ENCODE data around the gene KIF3A.

The KIF3A gene

DNA sequence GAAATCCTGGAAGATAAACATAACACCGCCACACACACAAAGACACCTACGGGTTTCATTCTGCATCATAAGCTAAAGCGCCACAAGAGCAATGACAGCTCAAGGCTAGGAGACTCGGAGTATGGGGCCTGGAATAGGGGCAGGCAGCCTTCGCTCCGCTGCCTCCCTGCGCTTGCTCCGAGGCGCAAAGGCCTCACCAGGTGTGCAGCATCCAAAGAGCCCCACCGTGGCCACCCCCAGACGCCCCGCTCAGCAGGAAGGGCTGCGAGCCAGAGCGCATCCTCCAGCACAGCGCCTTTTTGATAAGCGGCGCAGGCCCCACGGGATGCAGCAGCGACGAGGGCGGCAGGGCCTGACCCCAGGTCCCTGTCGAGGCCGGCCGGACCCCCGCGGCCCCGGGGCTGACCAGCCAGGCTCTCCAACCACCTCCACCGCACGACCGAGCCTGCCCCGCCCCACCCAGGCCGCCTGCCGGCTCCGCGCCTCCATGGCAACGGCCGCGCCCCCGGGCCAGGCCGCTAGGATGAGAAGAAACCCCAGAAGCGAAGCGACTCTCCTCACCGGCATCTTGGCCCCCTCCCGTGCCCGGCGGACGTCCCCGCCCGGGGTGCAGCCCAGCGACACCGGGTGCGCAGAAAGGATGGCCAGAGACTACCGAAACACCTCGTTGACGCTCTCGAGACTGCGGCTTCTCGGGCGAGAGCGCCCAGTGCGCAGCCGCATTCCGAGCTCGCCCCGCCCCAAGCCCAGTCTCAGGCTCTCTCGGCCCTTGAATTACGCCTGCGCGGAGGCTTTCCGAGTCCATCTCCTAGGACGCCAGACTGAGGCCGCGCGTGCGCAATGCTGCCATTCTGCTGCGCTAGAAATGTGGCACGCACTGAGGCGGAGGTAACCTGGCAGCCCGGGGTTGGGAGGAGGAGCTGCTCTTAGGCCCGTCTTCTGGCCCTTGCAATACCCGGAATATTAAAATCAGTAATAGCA lies at the start of gene KIF3A:
Gene KIF3A, minus strand, starts transcription at position 694 of the 981 bp plus-strand sequence. Its CDS starts 127 bp downstream, at position 567.
- peak; percentile 97 for DNase-seq

DNA sequence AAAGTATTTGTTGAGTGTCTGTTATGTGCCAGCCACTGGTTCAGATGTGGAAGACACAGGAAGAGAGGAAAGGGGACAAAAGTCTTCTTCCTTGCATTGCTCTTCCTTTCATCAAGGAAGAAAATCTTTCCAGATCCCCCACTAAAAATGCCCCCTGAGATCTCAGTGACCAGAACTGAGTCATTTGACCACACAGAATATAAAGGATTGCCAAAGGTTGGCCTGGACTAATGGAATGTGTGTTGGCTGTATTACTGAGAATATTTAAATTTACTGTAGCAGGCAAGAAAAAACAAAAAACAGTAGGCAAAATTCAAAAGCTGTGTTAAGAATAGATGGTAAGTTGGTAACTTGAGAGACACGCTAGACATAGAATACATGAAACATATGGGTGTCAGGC lies 49.7 kb upstream of the KIF3A start:
- no peak for DNase-seq

DNA sequence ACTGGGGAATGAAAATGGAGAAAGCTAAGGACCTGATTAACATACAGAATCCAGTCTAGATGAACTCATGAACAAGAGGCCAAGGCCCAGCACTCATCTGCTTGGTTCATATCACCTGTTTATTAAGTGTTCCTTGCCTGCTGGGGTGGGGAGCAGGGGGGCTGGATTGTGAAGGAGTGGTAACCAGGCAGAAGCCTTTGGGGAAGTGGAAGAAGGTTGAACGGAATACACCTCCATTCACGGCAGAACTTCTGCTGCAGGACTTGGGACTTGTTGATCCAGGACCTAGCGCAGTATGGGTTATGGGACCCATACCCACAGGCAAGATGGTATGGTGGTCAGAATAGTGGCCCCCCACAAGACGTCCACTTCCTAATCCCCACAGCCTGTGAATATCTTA lies 48.5 kb upstream of the KIF3A start:
- no peak for DNase-seq

DNA sequence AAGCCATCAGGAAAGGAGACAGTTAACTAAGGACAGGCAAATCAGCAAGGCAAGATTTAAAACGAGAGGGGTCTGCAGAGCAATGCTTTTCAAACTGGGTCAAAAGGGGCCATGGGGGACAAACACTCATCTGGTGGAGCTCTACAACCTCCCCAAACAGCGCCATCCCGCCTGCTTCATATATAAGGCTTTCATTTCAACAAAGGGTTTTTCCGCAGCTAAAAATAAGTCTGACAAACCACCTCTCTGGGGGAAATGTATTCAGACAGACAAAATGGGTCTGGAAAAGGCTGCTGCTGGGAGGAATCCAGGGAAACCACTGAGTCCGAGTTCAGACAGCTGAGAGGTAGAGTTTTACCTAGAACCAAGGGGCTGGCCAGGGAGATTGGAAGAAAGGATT lies 48.0 kb upstream of the KIF3A start:
- no peak for DNase-seq

DNA sequence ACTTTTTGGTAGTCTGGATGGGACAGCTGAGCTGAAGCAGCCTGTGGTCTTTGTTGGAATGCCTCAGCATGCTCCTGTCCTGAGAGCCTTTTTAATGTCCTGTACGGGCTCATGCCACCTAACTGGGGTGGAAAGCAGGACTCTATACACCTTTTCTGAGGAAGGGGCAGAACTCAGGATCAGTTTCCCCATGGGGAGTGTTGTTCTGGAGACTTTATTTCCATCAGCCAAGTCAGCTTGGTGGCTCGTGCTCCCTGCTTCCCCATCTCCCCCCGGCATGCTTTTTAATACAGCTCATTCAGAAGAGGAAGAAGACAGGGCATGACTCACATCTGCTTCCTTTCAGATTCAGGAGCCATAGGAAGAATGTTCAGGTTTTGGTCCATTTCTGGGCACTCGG lies 44.8 kb upstream of the KIF3A start:
- DNase-seq: no peak

DNA sequence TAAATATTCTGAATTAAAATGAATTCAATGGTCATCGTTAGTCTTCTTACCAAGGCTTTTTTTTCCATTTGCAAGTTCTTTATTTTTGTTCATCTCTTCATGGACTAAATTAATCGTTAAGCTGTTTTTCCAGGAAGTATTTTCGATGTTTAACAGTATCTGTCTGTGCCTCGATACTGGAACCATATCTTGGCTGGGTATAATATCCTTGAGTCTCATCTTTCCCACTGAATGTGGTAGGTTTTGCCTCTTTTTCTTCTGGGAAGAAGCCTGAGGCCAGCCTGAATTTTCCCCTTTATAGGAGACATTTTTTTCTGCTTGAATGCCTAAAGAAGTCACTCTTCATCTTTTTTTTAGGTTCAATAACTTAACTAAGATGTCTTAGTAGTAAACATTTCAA lies 43.7 kb upstream of the KIF3A start:
- DNase-seq: no peak

DNA sequence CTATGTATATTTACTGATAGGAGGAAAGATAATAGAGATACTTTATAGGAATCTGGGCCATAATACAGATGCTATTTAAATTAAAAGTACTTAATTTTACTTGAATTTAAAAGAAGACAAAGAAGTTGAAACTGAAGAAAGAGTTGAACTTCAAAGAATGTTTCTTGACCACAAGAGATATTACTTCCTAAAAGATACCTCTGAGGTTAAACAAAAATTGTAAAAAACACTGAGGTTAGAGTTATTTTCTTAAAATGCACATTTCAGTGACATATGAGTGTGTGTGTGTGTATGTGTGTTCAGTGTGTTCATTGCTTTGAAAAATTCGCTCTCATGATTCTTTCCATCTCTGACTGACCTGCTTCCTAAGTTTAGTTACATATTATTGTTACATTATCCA lies 43.2 kb upstream of the KIF3A start:
- DNase-seq: no peak

DNA sequence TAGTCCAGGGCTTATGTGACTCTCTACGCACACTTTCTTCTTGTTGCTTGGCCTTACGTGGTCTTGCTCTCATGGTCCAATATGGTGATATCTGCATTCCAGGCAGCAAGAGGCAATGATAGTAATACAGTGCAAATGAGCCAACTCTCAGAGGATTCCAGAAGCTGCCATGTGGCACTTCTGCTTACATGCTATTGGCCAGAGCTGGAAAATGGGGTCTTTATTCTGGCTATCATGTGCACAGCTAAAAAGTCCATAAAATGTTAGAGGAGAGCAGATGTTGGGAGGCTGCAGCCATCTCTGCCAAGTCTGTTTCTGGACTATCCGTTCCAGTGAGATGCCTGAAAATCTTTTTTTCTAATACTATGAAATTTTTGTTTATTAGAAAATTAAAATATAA lies 42.6 kb upstream of the KIF3A start:
- DNase-seq: no peak

DNA sequence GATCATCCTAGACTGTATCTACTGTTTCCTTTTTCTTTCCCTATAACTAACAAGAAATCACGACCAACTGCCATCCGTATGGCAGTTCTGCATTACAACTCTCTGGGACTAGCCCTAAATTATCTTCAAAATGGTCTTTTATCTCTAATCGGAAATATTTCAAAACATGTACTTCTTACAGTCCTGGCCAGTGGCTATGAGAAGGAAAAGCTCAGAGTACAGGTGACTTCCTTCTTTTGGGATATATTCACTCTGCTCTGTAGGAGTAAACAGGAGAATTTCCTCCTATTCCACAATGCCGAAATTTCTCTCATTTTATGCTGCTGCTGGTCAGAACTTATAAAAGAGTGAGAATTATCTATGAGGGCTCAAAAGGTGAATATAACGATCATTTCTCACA lies 41.5 kb upstream of the KIF3A start:
- no peak for DNase-seq

DNA sequence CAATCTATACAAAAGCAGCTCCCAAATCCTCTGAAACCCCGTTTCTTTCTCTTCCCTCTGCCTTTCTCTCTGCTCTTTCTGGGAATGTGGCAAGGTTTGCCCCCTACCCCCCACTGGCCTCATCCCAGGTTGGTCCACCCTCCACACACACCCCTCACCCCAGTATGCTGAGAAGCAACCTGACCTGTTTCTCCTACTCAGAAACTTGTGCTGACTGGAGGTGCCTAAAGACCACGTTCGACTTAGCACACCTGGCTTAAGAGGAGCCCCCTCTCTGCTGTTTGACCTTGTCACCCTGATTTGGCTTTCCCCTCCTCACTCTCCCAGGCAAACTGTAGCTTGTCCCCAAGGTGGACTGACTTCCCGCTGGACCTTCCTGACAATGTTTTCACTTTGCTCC lies 40.8 kb upstream of the KIF3A start:
- DNase-seq: no peak

DNA sequence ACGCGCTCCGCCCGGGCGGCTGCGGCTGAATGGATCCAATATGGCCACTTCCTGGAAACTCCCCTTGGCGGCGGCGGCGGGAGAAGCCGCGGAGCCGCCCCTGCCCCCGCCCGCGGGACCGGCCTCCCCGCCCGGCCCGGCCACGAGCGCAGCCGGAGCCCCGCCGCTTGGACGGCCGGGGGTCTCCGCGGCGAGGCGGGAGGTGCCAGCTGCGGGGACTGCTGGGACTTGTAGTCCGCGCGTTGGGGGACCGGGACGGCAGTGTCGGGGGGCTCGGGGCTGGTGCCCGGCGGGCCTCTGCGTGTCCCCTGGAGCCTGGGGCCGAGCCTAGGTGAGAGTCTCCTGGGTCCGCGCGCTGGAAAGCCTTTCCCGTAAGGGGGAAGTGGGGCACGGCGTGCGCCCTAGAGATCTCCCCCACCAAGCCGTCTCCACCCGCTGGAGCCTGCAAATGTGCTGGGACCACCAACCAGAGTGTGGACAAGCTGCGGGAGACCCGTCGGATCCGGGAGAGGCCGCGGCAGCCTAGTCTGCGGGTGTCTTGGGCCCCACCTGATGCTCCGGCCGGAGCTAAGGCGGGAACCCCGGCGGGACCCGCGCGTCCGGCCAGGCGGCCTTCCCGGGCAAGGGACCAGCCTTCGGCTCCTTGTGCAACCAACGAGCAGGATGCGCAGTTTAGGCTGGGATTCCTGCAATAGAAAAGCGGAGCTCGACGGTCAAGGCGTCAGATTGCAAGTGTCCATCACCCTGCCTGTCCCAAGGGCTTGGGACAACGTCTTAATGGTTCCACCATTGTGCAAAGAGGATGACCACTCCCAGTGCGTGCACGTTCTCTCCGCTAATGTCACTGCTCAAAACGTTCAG lies 40.1 kb upstream of the KIF3A start, which contains the start of gene SEPTIN8:
Gene SEPTIN8, minus strand, starts transcription at position 31 of the 861 bp plus-strand sequence. CDS start 102 bp downstream, outside the sequence.
- peak; percentile 22 for DNase-seq

DNA sequence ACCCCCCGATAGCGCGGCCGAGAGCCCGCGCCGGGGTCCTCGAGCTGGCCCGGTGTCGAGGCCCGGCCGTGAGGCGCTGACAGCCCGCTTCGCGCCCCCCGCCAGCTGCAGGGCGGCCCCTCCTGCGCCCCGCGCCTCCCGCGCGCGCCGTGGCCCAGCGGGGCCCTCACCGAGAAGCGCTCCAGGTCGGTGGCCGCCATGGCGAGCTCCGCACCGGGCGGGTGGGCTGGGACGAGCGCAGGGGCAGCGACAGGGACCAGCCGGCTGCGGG lies 39.5 kb upstream of the KIF3A start:
- no peak for DNase-seq

DNA sequence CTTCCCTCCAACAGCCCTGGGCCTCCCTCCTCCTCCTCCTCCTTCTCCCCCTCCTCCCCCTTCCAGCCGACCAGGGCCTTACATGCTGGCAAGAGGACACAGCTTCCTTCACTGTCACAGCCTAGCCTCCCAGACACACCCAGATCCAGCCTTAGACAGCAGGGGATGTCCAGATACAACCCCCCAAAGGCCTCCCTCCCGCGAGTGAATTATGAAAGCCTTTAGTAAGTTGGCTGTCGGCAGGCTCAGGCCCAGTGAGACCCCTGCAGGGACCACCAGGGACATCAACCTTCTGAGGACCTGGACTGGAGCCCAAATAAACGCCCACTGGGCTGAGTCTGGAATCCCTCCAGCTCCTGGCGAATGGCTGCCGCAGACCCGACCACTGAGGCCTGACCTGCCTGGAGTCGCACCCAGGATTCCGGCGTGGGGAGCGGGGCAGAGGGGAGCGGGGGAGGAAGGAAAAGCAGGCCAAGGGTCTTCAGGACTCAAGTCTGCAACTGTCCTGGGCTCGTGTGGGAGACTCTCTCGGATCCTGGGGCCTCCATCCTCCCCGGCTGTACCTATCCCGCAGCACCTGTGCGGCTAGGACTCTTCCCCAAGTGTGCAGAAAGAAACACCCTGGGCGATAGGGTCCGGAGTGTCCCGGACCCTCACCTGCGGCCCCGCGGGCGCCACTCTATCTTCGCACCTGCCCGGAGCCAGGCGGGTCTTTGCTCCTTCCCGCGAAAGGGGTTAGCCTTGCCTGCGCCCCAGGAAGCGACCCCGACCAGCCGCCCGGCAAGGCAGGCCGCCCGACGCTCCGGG lies 39.0 kb upstream of the KIF3A start:
- peak; percentile 34 for DNase-seq

DNA sequence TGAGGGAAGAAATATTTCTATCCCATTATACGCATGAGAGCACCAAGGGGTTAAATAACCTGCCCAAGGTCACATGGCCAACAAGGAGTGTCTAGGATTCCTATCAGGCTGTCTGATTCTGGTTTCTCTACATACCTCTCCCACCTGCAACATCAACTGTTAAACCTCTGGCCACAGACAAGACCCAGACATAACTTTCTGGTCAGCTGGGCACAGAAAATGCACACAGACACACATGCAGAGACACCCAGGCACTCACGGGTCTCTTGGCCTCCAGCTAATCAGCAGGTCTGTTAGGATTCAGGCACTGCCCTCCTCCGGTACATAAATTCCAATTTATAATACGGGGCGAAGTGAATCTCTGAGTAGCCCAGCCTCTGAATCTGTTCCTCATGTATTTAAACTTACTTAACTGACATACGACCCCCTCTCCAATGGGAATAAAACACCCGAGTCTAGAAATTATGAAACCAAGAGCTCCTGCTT lies 38.2 kb upstream of the KIF3A start:
- no peak for DNase-seq

DNA sequence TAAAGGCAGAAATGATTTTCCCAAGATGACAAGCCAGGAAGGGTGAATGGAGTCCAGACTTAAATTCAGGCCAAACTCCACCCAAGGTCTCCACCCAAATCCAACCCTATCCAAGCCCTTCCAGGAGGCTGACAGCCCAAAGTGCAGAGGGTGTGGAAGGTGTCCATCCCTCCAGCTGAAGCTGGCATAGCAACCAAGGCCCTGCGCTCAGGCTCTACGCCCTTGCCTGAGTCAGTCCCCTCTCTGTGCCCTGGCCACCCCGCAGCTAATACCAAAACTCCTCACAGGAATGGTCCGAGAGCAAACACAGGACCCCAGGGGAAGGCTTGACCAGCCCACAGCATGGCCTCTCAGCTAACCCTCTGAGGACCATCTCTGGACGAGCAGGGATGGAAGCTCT lies 37.5 kb upstream of the KIF3A start:
- DNase-seq: no peak

DNA sequence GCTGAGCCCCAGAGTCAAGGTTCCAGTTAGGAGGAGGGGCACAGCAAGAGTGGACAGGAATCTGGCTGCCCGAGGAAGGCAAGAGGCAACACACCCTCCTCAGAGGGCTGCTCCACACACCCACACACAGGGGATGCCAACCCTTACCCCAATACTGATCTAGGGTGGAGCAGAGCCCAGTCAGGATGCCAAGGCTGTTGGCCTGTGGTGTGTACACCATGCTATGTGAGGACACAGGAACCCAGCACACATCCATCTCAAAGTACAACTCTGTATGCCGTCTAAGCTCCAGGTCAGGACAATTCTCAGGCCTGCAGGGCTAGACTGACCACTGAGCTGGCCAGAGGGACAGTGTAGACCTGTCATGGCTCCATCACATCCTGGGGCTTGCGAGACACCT lies 37.1 kb upstream of the KIF3A start:
- DNase-seq: no peak

DNA sequence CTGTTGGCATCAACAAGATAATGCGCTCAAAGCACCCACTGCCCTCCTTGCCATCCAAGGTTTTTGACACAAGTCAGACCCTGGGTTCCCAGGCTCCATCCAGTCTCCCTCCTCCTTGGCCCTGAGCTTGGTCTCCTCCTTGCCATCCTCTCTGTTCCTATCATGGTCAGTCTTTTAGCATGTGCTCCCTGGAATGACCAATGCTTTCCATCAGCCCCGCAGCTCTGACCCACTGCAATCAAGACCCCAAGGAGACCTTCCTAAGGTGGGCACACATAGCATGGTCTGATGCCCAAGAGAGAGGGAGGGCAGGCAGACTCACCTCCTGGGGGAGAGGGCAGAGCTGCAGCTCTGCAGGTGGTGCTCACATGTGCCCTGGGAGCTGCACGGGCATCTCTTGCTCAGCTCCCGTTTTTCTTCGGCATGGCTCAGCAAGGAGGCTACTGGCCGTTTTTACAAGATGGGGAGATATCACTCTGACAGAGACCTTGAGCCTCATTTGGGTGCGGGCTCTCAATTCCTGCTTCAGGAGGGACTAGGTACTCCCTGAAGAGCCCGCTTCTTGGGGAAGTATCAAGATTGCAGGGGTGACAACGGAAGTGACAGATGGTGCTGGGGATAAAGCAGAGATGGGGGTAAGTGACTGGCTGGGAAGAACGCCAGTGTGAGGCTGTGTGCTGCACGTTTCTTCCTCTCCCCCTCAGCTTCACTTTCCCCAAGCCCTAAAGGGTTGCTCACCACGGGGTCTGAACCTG lies 36.4 kb upstream of the KIF3A start:
- DNase-seq: no peak

DNA sequence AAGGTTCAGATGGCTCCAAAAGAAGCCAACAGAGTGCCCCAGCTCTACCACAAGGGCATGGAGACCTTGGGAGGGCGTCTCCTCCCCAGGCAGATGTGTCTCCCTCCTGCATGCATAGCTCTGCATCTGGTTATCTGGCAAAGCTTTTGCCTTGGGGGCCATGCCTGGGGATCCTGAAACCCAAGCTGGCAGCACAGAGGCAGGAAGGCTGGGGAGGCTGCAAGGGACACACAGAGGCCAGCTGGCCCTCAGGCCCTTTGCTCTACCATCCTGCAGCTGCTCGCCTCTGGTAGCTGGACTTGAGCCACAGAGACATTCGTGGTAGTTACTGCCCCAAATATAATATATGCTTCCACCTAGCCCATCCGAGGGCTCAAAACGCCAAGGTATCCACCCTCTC lies 35.8 kb upstream of the KIF3A start:
- no peak for DNase-seq

DNA sequence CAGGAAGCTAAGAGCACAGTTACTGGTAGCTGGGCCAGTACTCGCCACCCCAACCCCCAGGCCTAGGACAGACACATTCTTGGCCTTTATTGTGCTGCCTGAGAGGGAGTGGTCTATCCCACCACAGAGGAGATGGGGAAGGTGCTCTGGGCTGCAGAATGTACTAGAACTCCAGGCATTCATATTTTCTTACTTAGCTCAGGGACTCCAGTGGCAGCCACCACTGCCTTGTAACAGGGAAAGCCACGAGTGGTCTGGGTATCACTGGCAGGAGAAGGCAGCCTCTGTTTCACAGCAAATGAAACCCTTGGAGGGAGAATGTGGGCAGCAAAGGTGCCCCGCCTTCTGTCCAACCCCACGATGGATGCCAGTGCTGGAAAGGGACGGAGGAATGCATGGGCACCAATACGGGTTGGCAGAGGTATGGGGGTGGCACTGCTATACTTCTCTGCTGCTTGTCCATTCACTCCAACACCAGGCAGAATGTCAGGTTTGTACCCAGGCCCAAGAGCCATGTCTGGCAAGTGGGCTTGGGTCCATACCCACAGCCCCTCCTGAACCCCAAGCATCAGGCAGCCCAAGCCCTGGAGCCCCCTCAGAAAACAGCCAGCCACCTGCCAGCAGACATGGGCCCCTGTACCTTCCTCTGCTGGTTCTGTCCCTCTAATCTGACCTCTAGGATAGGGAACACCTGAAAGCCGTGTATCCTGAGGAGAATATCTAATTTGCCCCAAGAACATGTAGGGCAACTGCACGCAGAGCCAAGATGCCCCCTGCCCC lies 35.1 kb upstream of the KIF3A start:
- no peak for DNase-seq

DNA sequence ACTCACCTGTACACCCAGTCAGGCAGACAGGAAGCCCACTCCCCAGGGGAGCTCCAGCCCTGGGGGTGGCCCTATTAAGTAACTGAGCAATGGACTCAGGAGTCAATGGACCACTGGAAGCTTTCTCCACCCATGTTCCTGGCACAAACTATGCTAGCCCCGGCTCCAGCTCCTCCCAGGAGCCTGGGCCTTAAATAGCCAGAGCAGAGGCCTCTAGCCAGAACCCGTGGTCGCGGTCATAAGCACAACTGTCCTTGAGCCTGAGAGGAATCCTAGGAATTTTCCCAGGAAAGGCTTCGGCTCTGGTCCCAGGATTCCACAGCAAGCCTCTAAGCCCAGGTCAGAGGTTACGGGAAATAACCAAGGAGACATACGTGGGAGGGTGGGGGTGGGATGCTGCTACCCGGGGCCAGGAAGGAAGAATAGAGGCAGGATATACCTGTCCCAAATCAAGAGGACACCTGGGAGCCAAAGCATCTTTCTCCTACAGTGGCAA lies 34.2 kb upstream of the KIF3A start:
- no peak for DNase-seq

DNA sequence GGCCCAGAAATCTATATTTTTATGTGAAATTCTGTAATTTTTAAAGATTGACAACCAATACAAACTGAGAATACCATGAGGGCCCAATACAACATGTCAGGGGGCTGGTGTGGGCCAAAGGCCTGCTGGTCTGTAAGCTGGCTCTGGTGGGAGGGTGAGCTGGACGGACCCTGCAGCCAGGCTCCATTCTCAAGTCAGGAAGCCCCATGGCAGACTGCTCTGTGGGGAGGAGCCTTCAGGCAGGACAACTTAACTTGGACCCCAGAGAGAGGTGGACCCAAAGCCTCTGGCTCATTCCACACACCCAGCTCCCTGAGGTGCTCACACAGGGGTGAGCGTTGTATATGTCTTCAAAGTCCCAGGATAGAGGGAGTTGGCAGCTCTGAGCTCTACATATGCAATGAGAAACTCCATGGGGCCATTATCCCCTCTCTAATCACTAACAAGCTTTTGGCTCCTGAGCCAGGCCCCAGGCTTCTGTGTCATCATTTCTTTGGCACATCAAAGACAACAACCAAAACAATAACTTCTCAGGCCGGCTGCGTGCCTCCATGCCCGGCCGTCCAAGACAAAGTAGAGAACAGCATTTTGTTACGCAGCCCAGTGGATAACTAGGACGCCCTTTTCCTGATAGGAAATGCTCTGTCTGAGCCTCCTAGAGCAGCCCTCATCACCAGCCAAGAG lies 33.3 kb upstream of the KIF3A start:
- no peak for DNase-seq

Measured in NCI-H345 (cell line).